Activated CD8-positive, alpha-beta memory T cell treated with anti-CD3 and anti-CD28 coated beads, Interleukin-2, amount 50 U/mL, for 1 hour (primary cell): ENCODE results near the gene MRPL22.
"Not testable (repeated sequence)": the region's sequence is repeated elsewhere in the genome, so short reads cannot be mapped to it uniquely, and the experiment has no call there.

Source experiments
- DNase-seq: peaks from one replicate; pipeline ENCODE4 v3.0.0-alpha.2; 2020; ENCODE audit errors: extremely low read depth

Gene MRPL22

DNA sequence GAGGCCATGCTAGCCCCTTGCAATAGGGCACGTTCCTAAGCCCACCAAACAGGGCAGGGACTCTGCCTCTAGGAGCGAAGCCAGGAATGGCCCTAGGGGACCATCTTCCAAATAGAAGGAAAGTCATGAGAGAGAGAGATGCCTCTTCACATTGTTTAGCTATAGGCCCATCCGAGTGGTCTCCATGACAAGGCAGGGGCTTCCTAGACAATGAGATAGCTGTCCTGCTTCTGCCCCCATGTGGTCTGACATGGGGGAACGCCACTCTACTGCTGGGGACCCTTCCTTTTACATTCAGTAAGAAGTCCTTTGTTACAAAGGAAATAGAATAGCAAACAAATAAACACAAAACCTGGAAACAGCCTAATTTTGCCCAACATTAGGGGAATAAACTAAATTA is 54.8 kb downstream of the MRPL22 start:
- no peak for DNase-seq

DNA sequence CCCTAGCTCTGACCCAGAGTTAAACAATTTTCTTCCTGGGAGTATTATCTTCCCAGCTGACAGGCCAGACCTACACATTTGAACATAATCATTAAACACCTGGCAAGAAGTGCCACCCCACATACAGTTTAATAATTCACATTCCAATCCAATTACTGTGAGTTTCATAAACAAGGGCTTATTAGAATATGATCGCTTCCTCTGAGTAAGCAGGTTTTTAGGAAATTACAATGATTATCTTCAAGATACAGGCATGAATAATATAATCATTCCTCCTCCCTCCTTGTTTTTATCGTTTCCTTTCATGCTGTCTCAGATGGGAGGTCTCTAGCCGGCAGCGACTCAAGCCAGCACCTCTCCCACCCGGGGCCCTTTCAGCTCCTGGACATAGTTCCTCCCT is 56.9 kb downstream of the MRPL22 start:
- DNase-seq = no peak

DNA sequence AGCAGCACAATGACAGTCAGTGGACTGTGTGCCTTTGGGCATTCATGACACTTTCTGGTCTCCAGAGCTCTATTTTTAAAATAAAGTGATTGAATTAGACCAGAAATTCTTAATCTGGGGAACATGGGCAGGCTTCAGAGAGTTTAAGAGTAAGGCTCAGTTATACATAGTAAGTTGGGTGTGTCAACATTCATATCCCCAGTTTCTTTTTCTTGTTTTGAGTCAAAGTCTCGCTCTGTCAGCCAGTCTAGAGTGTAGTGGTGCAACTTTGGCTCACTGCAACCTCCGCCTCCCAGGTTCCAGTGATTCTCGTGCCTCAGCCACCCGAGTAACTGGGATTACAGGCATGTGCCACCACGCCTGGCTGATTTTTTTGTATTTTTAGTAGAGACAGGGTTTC is 59.0 kb downstream of the MRPL22 start:
- DNase-seq = no peak

DNA sequence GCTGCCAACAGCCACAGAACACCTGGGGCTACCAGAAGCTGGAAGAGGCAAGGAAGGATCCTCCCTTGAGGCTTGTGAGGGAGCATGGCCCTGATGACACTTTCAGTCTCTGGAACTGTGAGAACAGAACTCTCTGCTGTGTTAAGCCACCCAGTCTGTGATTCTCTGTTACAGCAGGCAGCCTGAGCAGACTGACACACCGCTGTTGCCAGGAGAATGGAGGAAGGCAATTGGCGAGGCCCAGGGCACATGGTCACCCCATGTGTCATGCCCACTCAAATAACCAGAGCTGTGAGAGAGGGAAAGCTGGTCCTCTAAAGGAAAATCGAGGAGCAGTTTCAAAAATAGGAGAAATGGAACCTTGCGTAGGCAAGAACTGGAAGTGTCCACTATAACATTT is 60.6 kb downstream of the MRPL22 start:
- no peak for DNase-seq

DNA sequence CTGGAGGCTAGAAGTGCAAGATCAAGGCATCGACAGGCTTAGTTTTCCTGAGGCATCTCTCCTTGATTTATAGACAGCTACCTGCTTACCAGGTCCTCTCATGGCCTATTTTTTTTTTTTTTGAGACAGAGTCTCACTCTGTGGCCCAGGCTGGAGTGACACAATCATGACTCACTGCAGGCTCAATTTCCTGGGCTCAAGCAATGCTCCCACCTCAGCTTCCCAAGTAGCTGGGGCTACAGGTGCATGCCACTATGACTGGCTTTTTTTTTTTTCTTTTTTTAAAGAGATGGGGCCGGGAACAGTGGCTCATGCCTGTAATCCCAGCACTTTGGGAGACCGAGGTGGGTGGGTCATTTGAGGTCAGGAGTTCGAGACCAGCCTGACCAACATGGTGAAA is 61.8 kb downstream of the MRPL22 start:
- DNase-seq = not testable (repeated sequence)

DNA sequence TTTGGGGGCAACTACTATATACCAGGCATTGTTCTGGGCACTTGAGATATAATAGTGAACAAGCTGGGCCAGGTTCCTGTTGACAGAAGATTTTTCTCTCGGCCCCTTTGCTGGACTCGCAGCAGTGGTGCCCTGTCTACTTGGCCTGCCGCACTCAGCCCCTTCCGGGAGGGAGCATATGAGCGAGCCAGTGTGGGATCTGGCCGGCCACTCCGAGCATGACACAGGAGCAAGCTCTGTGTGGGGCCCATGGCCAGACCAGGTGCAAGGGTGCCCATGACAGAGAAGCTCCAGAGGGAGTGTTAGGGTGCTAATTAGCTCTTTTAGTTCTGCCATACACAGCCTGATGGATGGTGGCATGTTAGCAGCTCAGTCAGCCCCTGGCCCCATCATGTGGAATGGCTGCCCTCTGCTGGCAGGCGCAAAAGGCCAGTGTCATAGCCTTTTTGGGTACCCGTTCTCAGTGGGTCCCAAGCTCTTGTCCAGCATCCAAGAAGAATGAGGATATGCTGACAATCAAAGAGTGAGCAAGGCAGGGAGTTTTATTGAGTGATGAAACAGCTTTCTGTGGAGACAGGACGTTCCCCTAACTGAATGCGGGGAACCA is 63.4 kb downstream of the MRPL22 start:
- no peak for DNase-seq

DNA sequence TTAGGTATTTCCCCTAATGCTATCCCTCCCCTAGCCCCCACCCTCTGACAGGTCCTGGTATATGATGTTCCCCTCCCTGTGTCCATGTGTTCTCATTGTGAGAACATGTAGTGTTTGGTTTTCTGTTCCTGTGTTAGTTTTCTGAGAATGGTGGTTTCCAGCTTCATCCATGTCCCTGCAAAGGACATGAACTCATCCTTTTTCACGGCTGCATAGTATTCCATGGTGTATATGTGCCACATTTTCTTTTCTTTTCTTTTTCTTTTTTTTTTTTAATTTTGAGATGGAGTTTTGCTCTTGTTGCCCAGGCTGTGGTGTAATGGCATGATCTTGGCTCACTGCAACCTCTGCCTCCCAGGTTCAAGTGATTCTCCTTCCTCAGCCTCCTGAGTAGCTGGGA is 65.4 kb downstream of the MRPL22 start:
- not testable (repeated sequence) for DNase-seq

DNA sequence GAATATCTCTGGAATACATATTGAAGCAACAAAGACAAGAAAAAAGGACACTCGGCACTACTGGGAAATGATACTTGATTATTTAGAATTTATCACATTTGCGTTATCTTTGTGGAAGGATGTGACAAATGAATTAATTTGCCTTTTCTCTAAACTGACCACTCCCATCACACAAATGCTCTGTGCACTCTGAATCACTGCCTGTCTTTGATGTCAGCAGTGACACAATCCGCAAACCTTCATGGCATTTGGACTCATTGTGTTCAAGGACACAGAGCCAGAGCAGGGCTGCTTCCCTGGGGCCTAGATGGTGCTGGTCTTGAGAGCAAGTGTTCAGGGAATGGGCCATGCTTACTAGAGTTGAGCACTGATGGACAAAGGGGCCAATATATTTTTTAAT is 67.8 kb downstream of the MRPL22 start:
- no peak for DNase-seq

DNA sequence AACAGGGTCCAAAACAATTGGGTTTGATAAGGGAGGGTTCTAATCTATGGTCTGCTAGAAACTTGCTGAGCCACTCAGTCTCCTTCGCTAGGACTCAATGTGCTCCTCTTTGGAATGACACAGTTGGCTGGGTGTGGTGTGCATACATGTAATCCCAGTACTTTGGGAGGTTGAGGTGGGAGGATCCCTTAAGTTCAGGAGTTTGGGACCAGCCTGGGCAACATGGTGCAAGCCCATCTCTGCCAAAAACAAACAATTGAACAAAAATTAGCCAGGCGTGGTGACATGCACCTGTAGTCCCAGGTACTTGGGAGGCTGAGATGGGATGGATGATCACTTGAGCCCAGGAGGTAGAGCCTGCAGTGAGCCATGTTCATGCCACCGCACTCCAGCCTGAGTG is 70.0 kb downstream of the MRPL22 start:
- no peak for DNase-seq

DNA sequence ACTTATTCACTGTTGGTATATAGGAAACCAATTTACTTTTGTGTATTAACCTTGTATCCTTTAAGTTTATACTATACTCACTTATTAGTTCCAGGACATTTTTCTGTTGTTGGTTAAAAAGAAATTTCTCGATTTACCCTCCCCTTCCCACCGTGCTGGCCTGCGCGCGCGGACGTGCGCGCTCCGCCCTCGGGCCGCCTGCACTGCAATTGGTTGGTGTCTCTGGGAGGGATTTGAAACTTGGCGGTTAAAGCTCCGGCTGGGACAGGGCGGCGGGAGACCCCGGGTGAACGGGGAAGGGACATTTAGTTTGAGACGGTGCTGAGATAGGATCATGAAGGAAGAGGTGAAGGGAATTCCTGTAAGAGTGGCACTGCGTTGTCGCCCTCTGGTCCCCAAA is 72.7 kb downstream of the MRPL22 start, which contains the start of gene KIF4B:
KIF4B (plus strand) TSS at position 230 of the 400 bp plus-strand sequence; CDS start at position 335, 105 bp downstream.
- DNase-seq = no peak

DNA sequence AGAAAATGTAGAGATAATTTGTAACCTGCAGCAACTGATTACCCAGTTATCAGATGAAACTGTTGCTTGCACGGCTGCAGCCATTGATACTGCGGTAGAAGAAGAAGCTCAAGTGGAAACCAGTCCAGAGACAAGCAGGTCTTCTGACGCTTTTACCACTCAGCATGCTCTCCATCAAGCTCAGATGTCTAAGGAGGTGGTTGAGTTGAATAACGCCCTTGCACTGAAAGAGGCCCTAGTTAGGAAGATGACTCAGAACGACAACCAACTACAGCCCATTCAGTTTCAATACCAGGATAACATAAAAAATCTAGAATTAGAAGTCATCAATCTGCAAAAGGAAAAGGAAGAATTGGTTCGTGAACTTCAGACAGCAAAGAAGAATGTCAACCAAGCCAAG is 74.4 kb downstream of the MRPL22 start:
- no peak for DNase-seq

DNA sequence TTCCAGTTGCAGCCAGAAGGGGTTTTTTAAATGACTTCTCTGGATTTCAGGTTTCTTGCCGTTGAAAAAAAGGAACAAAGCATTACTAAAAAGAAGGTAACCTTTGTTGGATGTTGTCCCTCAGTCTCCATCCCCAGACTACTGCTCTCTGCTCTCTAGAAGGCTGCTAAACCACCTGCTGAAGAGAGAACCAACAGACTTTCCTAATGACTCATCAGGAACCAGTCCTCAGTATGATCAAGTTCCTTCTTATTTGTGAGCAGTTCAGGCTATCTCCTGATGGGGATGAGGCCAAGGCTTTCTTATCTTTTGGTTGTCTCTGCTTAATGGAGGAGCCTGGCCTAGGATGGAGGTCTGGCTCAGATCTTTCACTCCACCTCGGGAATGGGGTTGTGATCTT is 76.7 kb downstream of the MRPL22 start:
- DNase-seq = no peak
